HepG2 (cell line): ENCODE data around the gene GRM2. TPM values are rescaled to one million over a fixed set of nuclear protein-coding genes. Genes with fewer than 3 reads are reported as not detected.

Experiments
- ATF5 ChIP-seq: sonication (generic); formaldehyde crosslinking; IDR thresholded peaks from 2 replicates; pipeline ENCODE4 v1.4.0; 2020; ENCODE audit warnings: mild to moderate bottlenecking, low read depth, missing genetic modification reagents
- EP300 ChIP-seq, 3 experiments: sonication (generic) in 1 of 3; formaldehyde crosslinking in 1 of 3; IDR thresholded peaks; 2 replicates each; pipeline versions ENCODE4 v1.5.1 to v1.6.1; 2011 to 2020; ENCODE audit warnings: low read depth in 2 of 3, low read length in 2 of 3, borderline replicate concordance in 1 of 3, improper control_type of control experiment in 1 of 3, mild to moderate bottlenecking in 1 of 3, missing genetic modification reagents in 1 of 3, moderate library complexity in 1 of 3
- HIVEP1 ChIP-seq: sonication (generic); formaldehyde crosslinking; IDR thresholded peaks from 2 replicates; pipeline ENCODE4 v1.4.0; 2020; ENCODE audit warnings: mild to moderate bottlenecking, missing genetic modification reagents
- KDM1A ChIP-seq: IDR thresholded peaks from 2 replicates; pipeline ENCODE4 v1.6.1; 2016; ENCODE audit warnings: missing compliant biosample characterization
- MIXL1 ChIP-seq: IDR thresholded peaks from 2 replicates; pipeline ENCODE4 v1.6.1; 2016
- NFAT5 ChIP-seq: sonication (generic); formaldehyde crosslinking; IDR thresholded peaks from 2 replicates; pipeline ENCODE4 v1.4.0; 2020; ENCODE audit warnings: missing genetic modification reagents
- RBM39 ChIP-seq: fragments of 200-400 bp; formaldehyde crosslinking; IDR thresholded peaks from one replicate; pipeline ENCODE4 v1.6.1; 2018; ENCODE audit warnings: antibody characterized with exemption, mild to moderate bottlenecking, low read depth, low read length; ENCODE audit not compliant: poor library complexity, severe bottlenecking
- RFXAP ChIP-seq: sonication (generic); formaldehyde crosslinking; IDR thresholded peaks from 2 replicates; pipeline ENCODE4 v1.4.0; 2020; ENCODE audit warnings: missing genetic modification reagents, borderline replicate concordance
- TGIF2 ChIP-seq: IDR thresholded peaks from 2 replicates; pipeline ENCODE4 v1.6.1; 2016; ENCODE audit warnings: control low read depth, missing compliant biosample characterization
- TP53 ChIP-seq: sonication (generic); formaldehyde crosslinking; conservative IDR thresholded peaks from 2 replicates; pipeline ENCODE4 v1.4.0; 2020; ENCODE audit warnings: missing genetic modification reagents
- ZBED4 ChIP-seq: sonication (generic); formaldehyde crosslinking; IDR thresholded peaks from 2 replicates; pipeline ENCODE4 v1.4.0; 2020; ENCODE audit warnings: missing genetic modification reagents, borderline replicate concordance
- ZBTB14 ChIP-seq: sonication (generic); formaldehyde crosslinking; IDR thresholded peaks from 2 replicates; pipeline ENCODE4 v1.4.0; 2020; ENCODE audit warnings: missing genetic modification reagents
- ZMYM4 ChIP-seq: sonication (generic); formaldehyde crosslinking; IDR thresholded peaks from 2 replicates; pipeline ENCODE4 v1.8.1; 2023; ENCODE audit warnings: mild to moderate bottlenecking, missing genetic modification reagents
- ZNF256 ChIP-seq: sonication (generic); formaldehyde crosslinking; conservative IDR thresholded peaks from 2 replicates; pipeline ENCODE4 v1.4.0; 2020; ENCODE audit warnings: missing genetic modification reagents
- ZNF335 ChIP-seq: sonication (generic); formaldehyde crosslinking; IDR thresholded peaks from 2 replicates; pipeline ENCODE4 v1.4.0; 2020; ENCODE audit warnings: missing genetic modification reagents
- ZNF564 ChIP-seq: sonication (generic); formaldehyde crosslinking; IDR thresholded peaks from 2 replicates; pipeline ENCODE4 v1.8.1; 2023; ENCODE audit warnings: mild to moderate bottlenecking, missing genetic modification reagents
- ZNF781 ChIP-seq: sonication (generic); formaldehyde crosslinking; IDR thresholded peaks from 2 replicates; pipeline ENCODE4 v1.5.1; 2020; ENCODE audit warnings: borderline replicate concordance, mild to moderate bottlenecking, missing genetic modification reagents; ENCODE audit errors: not compliant biosample characterization
- polyA plus RNA-seq, 8 experiments: library from polyadenylated mRNA; depleted of rRNA in 3 of 8; stranded (reverse) in 7 of 8; unstranded in 1 of 8; fragments of >200 nt; fragmentation: Illumina TruSeq in 4 of 8; extraction: Trizol in 4 of 8; gene quantifications; 2 replicates each; pipeline versions ENCODE4 v1.2.1 to v1.2.3, GENCODE V29; 2011 to 2016; ENCODE audit warnings: low read depth in 4 of 8, missing spikeins in 1 of 8, mixed read lengths in 1 of 8; ENCODE audit not compliant: insufficient read depth in 1 of 8
- total RNA-seq, 5 experiments: library from RNA; depleted of rRNA; stranded (reverse); fragments of >200 nt; fragmentation: Illumina TruSeq; extraction: Trizol; gene quantifications; 2 replicates each; pipeline ENCODE4 v1.2.3, GENCODE V29; 2016; ENCODE audit warnings: low read depth in 1 of 5

GRM2 gene
- total and polyA plus RNA-seq, 2 of the 13 experiments (the other 11 are each of a cell fraction or from before 2014, with no cell fraction given) = 0.04 to 0.07 TPM

GRCh38 chr3:51706788-51707731 lies at the start of gene GRM2 (continued):
- TF ChIP-seq ZNF564 = no peak
- TF ChIP-seq ZBED4 (CRISPR knock-in tag) = 0 out of 2 replicates have a peak, but pooled peaks have one; percentile 59
- no peak for TF ChIP-seq TP53 (CRISPR knock-in tag)
- TF ChIP-seq ATF5 (CRISPR knock-in tag) = 0 out of 2 replicates have a peak, but pooled peaks have one; percentile 60
- TF ChIP-seq NFAT5 (CRISPR knock-in tag) = no peak
- 0 out of 2 replicates have a peak, but pooled peaks have one; percentile 21 for TF ChIP-seq ZMYM4 (CRISPR knock-in tag)
- no peak for TF ChIP-seq KDM1A (CRISPR knock-in tag)
- TF ChIP-seq RBM39 = no peak
- TF ChIP-seq TGIF2 (CRISPR knock-in tag) = peak; percentile 95
- 0 out of 2 replicates have a peak, but pooled peaks have one; percentile 59 for TF ChIP-seq MIXL1
- no peak for TF ChIP-seq ZNF256 (CRISPR knock-in tag)
- no peak for TF ChIP-seq ZBTB14 (CRISPR knock-in tag)
- peak; percentile 56; the same call in 1 of the 2 replicates for TF ChIP-seq ZNF335 (CRISPR knock-in tag)
- TF ChIP-seq HIVEP1 = no peak
- no peak for TF ChIP-seq RFXAP (CRISPR knock-in tag)
- peak; percentile 63 for TF ChIP-seq ZNF781
- no peak for TF ChIP-seq EP300 (IDR thresholded peaks at IDR 0.05; ENCODE audit: low read depth in 2 of 2, low read length in 2 of 2)
- no peak for TF ChIP-seq EP300 (CRISPR knock-in tag; IDR thresholded peaks at IDR 0.05; ENCODE audit: borderline replicate concordance)
